ENCODE measurements around the gene ATP2C2.

ATP2C2 gene

GRCh38 chr16:84449156-84450140 lies 81.1 kb downstream of the ATP2C2 start:
- TF ChIP-seq CTCF (IDR thresholded peaks at IDR 0.05), result no peak

- no peak for TF ChIP-seq CTCF (IDR thresholded peaks at IDR 0.05)
Measured at GRCh38 chr16:84450176-84450865, 82.0 kb downstream of the ATP2C2 start.

GRCh38 chr16:84451781-84452180 lies 83.4 kb downstream of the ATP2C2 start:
- TF ChIP-seq CTCF (IDR thresholded peaks at IDR 0.05), result no peak

- no peak for TF ChIP-seq CTCF (IDR thresholded peaks at IDR 0.05)
Measured at GRCh38 chr16:84453061-84453752, 84.9 kb downstream of the ATP2C2 start.

GRCh38 chr16:84454611-84455010 lies 86.3 kb downstream of the ATP2C2 start:
- no peak for TF ChIP-seq CTCF (IDR thresholded peaks at IDR 0.05)

GRCh38 chr16:84455031-84455430 lies 86.7 kb downstream of the ATP2C2 start:
- no peak for TF ChIP-seq CTCF (IDR thresholded peaks at IDR 0.05)
